Activated CD4-positive, alpha-beta T cell treated with anti-CD3 and anti-CD28 coated beads for 1 hour (primary cell): ENCODE data around the gene SLC6A2.
"Not testable (repeated sequence)": the region's sequence is repeated elsewhere in the genome, so short reads cannot be mapped to it uniquely, and the experiment has no call there.

Experiments used
- DNase-seq: peaks from one replicate; pipeline ENCODE4 v3.0.0-alpha.2; 2020

The SLC6A2 gene

DNA sequence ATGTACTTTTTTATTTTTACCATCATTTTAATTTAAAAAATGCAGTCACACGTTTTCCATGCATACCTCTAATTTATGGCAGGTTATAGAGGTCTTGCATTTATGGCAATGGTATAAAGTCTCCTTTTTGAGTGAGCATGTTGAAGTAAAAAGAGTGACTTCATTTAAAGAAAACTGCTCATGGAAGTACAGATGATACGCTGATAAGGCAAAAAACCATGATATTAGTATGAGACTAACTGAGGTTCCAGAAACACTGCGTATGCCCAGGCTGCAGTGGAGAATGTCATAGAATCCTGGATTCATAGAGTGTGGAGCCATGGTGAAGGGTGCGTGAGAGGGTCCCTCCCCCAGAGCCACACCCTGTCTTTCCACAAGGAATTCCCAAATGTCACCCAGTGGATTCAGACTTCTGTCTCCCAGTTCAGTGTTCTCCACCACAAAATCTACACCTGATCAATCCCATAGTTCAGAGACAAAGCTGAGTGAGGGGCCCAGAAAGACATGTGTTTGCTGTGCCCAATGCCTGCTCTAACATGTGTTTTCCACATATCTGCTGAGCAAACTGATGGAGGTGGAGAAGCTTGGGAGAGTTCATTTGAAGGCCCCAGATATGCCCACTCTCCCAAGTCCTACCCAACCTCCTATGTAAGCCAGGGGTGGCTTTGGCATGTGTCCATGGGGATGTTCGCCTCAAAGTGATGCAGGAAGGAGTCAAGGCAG lies 69.4 kb downstream of the SLC6A2 start:
- no peak for DNase-seq

DNA sequence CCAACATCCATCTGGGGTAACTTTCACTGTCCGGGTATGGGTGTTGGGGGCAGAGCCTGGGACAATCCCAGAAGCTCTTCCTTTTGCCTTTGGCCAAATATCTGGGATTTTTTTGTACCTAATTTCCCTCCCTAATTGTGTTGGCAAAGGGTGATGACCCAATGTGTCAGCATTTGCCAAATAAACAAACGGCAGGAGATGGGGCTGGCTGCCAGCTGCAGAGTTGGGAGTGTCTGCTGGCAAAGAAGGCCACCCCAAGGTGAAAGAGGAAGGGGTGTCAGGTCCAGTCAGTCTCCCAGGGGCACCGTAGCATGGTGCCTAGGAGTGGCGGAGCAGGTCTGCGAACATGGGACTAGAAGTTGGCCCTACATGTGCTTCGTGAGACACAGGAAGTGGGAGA lies 73.0 kb downstream of the SLC6A2 start:
- DNase-seq: no peak

DNA sequence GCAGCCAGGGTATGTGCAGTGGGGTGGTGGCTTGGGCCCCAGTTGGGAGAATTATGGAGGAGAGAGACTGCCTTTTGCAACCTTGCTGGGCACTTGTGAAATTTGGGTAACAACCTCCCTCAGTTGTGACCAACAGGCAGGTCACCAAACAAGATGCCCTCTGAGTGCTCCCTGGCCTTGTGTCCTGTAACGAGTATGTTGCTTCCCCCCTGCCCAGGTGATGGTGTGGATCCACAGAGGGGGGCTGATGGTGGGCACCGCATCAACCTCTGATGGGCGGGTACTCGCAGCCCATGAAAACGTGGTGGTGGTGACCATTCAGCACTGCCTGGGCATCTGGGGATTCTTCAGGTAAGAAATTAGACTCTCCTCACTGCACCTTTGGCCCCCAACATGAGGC lies 74.3 kb downstream of the SLC6A2 start:
- no peak for DNase-seq

GRCh38 chr16:55732496-55732895 lies 76.7 kb downstream of the SLC6A2 start:
- DNase-seq: no peak

GRCh38 chr16:55734665-55735064 lies 78.9 kb downstream of the SLC6A2 start:
- DNase-seq: no peak

- no peak for DNase-seq
Observed at GRCh38 chr16:55735120-55735781, 79.5 kb downstream of the SLC6A2 start.

DNA sequence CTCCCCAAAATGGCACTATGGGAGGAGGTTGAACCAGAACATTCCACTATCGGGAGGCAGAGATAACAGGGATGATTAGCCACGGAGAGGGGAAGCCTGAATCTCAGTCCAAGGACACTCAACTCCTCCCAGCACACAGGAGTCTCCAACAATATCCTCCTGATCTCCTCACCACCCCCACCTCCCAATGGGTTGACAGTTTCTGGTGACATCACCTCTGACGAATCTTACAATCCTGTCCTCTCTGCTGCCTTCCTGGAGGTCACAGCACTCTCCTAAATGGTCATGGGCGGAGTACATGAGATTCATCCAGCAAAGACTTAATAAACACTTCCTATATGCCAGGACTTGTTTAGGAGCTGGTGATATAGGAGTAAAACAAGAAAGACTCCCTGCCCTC lies 80.9 kb downstream of the SLC6A2 start:
- no peak for DNase-seq

DNA sequence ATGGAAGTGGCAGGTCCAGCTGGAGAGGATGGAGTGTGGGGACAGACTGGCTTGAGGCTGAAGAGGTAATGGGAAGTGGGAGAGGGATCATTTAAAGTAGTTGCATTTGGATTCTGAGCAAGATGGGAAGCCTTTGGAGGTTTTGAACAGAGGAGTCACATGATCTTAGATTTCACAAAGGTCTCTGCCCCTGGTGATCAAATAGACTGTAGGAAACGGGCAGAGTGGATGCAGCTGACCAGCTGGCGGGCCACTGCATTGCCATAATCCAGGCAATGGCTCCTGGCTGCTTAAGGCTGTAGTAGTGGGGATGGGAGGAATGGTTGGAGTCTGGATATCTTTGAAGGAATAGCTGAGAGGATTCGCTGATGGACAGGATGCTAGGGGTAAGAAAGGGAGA lies 81.5 kb downstream of the SLC6A2 start:
- DNase-seq: no peak

- no peak for DNase-seq
Observed at GRCh38 chr16:55737966-55738365, 82.2 kb downstream of the SLC6A2 start.

GRCh38 chr16:55746081-55746480 lies 90.3 kb downstream of the SLC6A2 start:
- no peak for DNase-seq

DNA sequence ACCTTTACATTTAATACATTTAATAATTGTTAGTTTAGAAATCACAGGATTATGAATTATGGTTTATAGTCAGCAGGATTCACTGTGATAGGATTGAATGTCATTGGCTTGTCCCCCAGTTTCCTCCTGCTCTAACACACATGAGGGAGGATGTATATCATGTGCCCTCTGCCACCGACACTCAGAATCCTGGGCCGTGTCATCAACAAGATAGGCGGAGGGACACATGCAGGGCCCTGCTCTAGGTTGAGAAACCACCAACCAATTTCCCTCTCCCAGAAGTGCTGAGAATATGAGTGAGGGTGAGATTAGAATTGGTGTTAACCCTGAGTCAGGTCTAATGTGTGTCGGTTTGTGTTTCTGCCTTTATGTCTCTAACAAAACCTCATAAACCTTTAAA lies 92.0 kb downstream of the SLC6A2 start:
- no peak for DNase-seq

- not testable (repeated sequence) for DNase-seq
Observed at GRCh38 chr16:55752465-55753144, 96.8 kb downstream of the SLC6A2 start.

DNA sequence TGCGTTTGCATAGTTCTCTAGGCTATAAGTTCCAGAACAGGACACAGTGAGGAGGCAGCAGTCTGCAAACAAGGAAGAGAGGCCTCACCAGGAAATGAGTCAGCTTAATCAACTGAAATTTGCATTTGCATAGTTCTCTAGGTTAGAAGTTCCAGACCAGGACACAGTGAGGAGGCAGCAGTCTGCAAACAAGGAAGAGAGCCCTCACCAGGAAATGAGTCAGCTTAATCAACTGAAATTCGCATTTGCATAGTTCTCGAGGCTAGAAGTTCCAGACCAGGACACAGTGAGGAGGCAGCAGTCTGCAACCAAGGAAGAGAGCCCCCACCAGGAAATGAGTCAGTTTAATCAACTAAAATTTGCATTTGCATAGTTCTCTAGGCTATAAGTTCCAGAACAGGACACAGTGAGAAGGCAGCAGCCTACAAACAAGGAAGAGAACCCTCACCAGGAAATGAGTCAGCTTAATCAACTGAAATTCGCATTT lies 97.4 kb downstream of the SLC6A2 start:
- not testable (repeated sequence) for DNase-seq
